BE2C (cell line): Measurements from ENCODE around the gene UCN.

Source experiments
- DNase-seq: peaks from one replicate; pipeline ENCODE4 v3.0.0-alpha.2; 2020
- H3K27me3 ChIP-seq: fragments of 250-450 bp; sonication (Bioruptor Pico); 2 replicates; pipeline ENCODE4 v1.5.1; 2020; ENCODE audit warnings: mild to moderate bottlenecking
- H3K36me3 ChIP-seq: fragments of 250-450 bp; sonication (Bioruptor Pico); 2 replicates; pipeline ENCODE4 v1.5.1; 2020; ENCODE audit warnings: mild to moderate bottlenecking
- H3K4me1 ChIP-seq: fragments of 250-450 bp; sonication (Bioruptor Pico); 2 replicates; pipeline ENCODE4 v1.5.1; 2020
- H3K4me3 ChIP-seq: 2 replicates; pipeline ENCODE4 v1.5.1; 2011; ENCODE audit warnings: low read depth, low read length
- H3K9me3 ChIP-seq: fragments of 250-450 bp; sonication (Bioruptor Pico); 2 replicates; pipeline ENCODE4 v1.5.1; 2020
- CTCF ChIP-seq: IDR thresholded peaks from 2 replicates; pipeline ENCODE4 v1.5.1; 2012; ENCODE audit warnings: mild to moderate bottlenecking, low read depth, low read length

The UCN gene

DNA sequence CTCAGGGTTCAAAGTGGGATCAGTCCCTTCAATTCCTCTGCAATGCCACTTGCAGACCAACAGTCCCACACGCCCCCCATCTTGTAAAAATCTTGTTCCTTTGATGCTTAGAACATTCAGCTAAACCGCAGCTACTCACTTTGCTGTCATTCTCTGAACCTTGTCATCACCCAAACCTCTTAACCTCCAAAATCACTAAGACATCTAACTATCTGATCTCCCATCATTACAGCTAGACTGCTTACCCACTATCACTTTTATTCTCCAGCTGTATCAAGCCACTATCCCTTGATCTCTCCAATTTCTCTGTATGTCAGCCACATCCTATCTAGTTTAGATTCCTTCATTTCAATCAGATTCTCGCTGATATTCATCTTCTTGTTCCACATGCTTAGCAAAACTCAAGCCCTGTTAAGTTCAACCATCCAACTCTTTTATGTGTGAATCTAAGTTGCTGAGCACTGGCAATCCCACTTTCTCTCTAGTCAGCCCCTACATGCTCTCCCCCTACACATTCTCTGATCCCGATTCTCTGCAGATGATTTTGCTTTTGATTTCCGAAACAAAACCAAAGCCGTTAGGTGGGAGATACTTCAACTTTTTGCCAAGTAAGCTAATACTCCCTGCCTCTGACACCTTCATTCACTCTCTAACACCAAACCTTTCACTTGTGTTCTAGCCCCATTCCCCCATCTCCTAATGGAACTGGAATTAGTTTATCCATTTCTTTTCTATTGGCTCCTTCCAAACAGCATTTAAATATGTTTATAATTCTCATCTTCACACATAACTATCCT, 43.8 kb upstream of the UCN start:
- TF ChIP-seq CTCF: no peak
- no peak for DNase-seq
- Histone ChIP-seq H3K9me3 (no peaks in the 10 kb centered on the region), H3K27me3 (no peaks in the 10 kb centered on the region), H3K36me3 (peaks cover 5% of the 10 kb centered on the region), H3K4me3 (no peak overlapping the region), H3K4me1 (no peaks in the 10 kb centered on the region)

GRCh38 chr2:27350106-27350693, 42.0 kb upstream of the UCN start:
- Histone ChIP-seq H3K4me3 (no peak overlapping the region), H3K27me3 (no peaks in the 10 kb centered on the region), H3K4me1 (no peaks in the 10 kb centered on the region), H3K9me3 (no peaks in the 10 kb centered on the region), H3K36me3 (peaks cover 5% of the 10 kb centered on the region)
- TF ChIP-seq CTCF: no peak
- no peak for DNase-seq

DNA sequence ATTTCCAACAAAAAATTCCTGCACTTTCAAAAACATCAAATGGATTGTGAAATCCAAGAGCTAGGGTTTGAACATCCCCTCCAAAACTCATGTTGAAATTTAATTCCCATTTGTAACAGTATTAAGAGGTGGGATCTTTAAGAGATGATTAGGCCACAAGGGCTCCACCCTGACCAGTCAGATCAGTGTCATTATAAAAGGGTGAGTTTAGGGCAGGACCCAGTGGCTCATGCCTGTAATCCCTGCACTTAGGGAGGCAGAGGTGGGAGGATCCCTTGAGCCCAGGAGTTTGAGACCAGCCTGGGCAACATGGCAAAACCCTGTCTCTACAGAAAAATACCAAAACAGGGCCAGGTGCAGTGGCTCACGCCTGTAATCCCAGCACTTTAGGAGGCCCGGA, 39.4 kb upstream of the UCN start:
- Histone ChIP-seq H3K4me1 (no peaks in the 10 kb centered on the region), H3K4me3 (no peak overlapping the region), H3K36me3 (peaks cover 22% of the 10 kb centered on the region), H3K9me3 (no peaks in the 10 kb centered on the region), H3K27me3 (no peaks in the 10 kb centered on the region)
- no peak for TF ChIP-seq CTCF
- no peak for DNase-seq

GRCh38 chr2:27336173-27336572, 27.9 kb upstream of the UCN start:
- Histone ChIP-seq H3K4me3 (no peak overlapping the region), H3K27me3 (no peaks in the 10 kb centered on the region), H3K4me1 (no peaks in the 10 kb centered on the region), H3K36me3 (peaks cover 77% of the 10 kb centered on the region), H3K9me3 (no peaks in the 10 kb centered on the region)
- no peak for TF ChIP-seq CTCF
- no peak for DNase-seq

DNA sequence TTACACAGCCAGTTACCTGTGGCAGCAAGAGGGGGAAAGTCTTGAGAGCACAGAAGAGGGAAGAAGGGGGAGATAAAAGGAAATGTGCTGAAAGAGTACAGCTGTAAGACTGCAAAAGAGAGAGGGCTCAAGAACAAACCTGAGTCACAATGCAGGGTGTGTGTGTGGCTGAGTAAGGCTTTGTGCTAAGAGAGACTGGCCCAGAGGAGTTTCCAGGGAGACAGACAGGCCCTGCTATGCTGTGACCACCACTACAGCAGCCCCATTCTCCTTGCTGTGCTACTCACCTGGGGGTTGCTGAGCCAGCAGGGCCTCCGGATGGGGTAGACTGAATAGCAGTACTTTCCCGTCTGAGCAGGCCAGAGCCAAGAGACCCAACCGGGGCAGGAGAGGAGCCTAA, 27.1 kb upstream of the UCN start:
- TF ChIP-seq CTCF: no peak
- Histone ChIP-seq H3K4me1 (no peaks in the 10 kb centered on the region), H3K27me3 (no peaks in the 10 kb centered on the region), H3K36me3 (peaks cover 70% of the 10 kb centered on the region), H3K4me3 (no peak overlapping the region), H3K9me3 (no peaks in the 10 kb centered on the region)
- DNase-seq: no peak

GRCh38 chr2:27324720-27325119, 16.5 kb upstream of the UCN start:
- no peaks in the 10 kb centered on the region for H3K9me3 ChIP-seq
- no peak overlapping the region for H3K4me3 ChIP-seq
- H3K27me3 ChIP-seq: no peaks in the 10 kb centered on the region
- TF ChIP-seq CTCF: no peak
- H3K36me3 ChIP-seq: peaks cover 35% of the 10 kb centered on the region
- DNase-seq: no peak
- peaks cover 11% of the 10 kb centered on the region for H3K4me1 ChIP-seq
